Pericardium fibroblast (primary cell): ENCODE data around the gene ZNF566. TPM values are rescaled to one million over a fixed set of nuclear protein-coding genes. Genes with fewer than 3 reads are reported as not detected.

Experiments
- total RNA-seq: library from RNA; depleted of rRNA; stranded (reverse); fragments of >200 nt; gene quantifications from 2 replicates; pipeline ENCODE4 v1.2.3, GENCODE V29; 2015

Gene ZNF566
- 2.7 and 4.3 TPM in 2 replicates for total RNA-seq

DNA sequence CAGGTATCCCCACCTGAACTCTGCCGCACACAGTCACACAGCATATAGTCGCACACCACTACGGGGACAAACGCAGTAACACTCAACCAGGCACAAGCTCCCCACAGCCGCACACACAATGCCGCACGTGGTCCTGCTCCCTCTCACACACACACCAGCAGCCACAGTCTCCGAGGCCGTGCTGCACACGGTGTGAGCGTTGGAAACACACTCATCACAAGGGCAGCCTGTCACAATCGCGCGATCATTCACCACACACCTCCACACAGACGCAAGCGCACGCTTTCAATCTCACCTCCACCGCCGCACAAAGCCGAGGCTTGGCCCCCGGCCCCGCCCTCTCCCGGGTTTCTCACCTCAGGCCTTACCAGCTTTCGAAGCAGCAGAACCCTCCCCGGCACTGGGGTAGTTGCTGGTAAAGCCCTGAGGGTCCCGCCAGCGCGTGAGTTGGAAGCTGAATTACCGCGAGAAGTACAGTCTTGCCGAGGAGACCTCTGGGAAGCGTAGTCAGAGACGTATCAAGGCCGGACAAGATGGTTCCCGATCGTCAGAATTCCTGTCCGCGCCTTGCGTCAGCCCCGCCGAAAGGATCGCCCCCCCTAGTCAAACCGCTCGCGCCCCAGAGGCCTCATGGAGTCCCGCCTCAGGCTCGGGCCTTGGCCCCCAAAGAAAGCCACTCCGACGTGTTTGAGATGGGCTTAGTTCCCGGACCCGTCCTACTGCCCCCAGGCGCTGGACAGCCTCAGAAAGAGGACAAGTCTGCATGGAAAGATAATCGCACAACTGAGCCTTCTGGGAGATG lies at the start of gene ZNF566:
TSS of gene ZNF566 (minus strand) at position 444 of the 802 bp plus-strand sequence. CDS start 13,004 bp downstream, outside the sequence.

DNA sequence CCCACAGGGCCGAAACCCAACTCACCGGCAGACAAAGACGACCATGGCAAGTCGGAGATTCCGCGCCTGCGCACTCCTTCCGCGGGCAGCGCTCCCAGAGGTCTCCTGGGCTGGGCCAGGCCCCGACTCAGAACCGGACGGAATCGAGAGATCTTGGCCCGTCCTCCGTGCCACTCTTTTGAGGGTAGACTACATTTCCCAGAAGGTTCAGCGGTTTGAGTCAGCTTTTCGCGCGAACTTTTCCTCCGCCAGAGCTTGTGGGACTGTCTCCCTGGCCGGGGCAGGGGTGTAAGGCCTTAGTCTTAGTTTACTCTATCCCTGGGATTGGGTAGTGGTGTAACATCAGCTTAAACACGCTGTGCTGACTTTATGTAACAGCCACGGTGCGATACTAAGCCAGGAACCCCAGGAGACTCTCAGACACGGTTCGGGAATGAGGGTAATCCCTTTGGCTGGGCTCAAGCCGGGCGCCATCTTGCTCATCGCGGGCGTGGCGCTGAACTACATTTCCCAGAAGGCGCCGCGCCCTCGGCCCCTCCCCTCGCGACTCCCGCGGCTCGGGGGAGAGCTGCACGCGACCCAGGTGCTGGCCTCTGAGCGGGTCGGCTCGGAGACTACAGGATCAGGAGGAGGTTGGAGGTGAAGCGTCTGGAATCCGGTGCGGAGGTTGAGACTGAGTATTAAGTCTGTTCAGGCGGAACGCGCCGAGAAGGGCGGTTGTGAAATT lies 39.0 kb upstream of the ZNF566 start, which contains the start of gene ZNF260:
TSS of gene ZNF260 (minus strand) at position 78 of the 727 bp plus-strand sequence. CDS start 13,033 bp downstream, outside the sequence.

DNA sequence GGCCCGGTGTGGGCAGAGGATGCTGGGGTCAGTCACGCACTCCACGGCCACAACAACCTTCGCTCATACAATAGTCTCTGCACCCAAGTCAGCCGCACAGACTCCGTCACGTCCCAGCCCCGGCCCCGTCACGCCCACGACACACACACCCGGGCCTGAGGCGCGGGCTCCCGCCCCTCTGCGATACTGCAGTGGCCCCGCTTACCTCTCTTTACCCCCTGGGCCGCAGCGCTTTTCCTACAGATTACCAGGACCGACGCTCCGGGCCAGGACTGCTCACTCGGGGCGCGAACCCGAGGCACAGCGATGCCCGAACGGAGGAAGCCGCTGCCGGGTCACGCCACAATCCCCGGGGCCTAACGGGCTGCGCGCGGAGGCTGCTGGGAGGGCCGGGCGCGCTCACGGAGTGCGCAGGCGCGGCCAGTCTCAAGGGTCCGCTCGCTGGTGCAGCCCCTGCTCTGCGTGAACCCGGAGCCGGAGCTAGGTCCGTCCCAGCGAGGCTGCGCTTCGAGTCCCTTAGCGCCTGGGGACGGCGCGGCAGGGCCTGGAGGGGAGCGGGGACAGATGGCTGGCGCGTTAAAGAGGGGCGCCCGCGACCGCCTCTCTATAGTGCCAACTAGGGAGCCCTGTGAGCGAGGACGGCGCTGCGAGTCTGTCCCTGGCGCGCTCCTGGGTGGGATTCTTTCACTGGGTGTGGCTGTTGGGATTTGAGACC lies 70.9 kb downstream of the ZNF566 start, which contains the start of gene ZFP82:
TSS of gene ZFP82 (minus strand) at position 358 of the 715 bp plus-strand sequence. CDS start 8,855 bp downstream, outside the sequence.

Other genes with a start within 250 kb of the ZNF566 start
- gene ZFP14, start 110.4 kb downstream of the ZNF566 start, total RNA-seq: 1.1 and 1.3 TPM in 2 replicates
- 5.0 and 7.1 TPM in 2 replicates for gene ZFP82, start 70.9 kb downstream of the ZNF566 start, total RNA-seq
- gene ZNF260, start 38.7 kb upstream of the ZNF566 start, total RNA-seq: 7.7 and 8.8 TPM in 2 replicates
- gene ZNF529, start 83.7 kb upstream of the ZNF566 start, total RNA-seq: 3.4 and 7.9 TPM in 2 replicates
- 2.6 and 10.6 TPM in 2 replicates for gene ZNF382, start 115.8 kb upstream of the ZNF566 start, total RNA-seq
- gene ZNF461, start 177.3 kb upstream of the ZNF566 start, total RNA-seq: 2.8 and 5.1 TPM in 2 replicates
- gene ZNF567, start 198.1 kb upstream of the ZNF566 start, total RNA-seq: 3.3 and 4.6 TPM in 2 replicates